Ishikawa (cell line): ENCODE data around the gene GALNT11.

ENCODE experiments used
- CEBPB ChIP-seq: IDR thresholded peaks from 2 replicates; pipeline ENCODE4 v1.6.1; 2012
- CREB1 ChIP-seq: IDR thresholded peaks from 2 replicates; pipeline ENCODE4 v1.6.1; 2012; ENCODE audit warnings: low read depth
- EP300 ChIP-seq: IDR thresholded peaks from 2 replicates; pipeline ENCODE4 v1.6.1; 2012; ENCODE audit warnings: borderline replicate concordance
- FOXM1 ChIP-seq: IDR thresholded peaks from 2 replicates; pipeline ENCODE4 v1.6.1; 2012; ENCODE audit warnings: low read depth, borderline replicate concordance
- MAX ChIP-seq: IDR thresholded peaks from 2 replicates; pipeline ENCODE4 v1.6.1; 2012
- NFIC ChIP-seq: IDR thresholded peaks from 2 replicates; pipeline ENCODE4 v1.6.1; 2012
- RAD21 ChIP-seq: IDR thresholded peaks from 2 replicates; pipeline ENCODE4 v1.6.1; 2012; ENCODE audit warnings: low read depth
- TAF1 ChIP-seq: IDR thresholded peaks from 2 replicates; pipeline ENCODE4 v1.6.1; 2012; ENCODE audit warnings: low read depth, mild to moderate bottlenecking
- TCF12 ChIP-seq: IDR thresholded peaks from 2 replicates; pipeline ENCODE4 v1.6.1; 2012; ENCODE audit warnings: low read depth
- TEAD4 ChIP-seq: IDR thresholded peaks from 2 replicates; pipeline ENCODE4 v1.6.1; 2012
- USF1 ChIP-seq: IDR thresholded peaks from 2 replicates; pipeline ENCODE4 v1.6.1; 2012
- YY1 ChIP-seq: IDR thresholded peaks from 2 replicates; pipeline ENCODE4 v1.6.1; 2012; ENCODE audit warnings: low read depth
- ZBTB7A ChIP-seq: IDR thresholded peaks from 2 replicates; pipeline ENCODE4 v1.6.1; 2012; ENCODE audit warnings: low read depth
- TF ChIP-seq, protein P1 (sequence below): IDR thresholded peaks from 2 replicates; pipeline ENCODE4 v1.6.1; 2012; ENCODE audit warnings: low read depth, mild to moderate bottlenecking

GRCh38 chr7:151981223-151981622 is 44.3 kb upstream of the GALNT11 start:
- TF ChIP-seq EP300 (no peak), ZBTB7A (no peak), RAD21 (no peak), YY1 (no peak), TCF12 (no peak), TAF1 (no peak), MAX (no peak), FOXM1 (no peak), TEAD4 (no peak), CREB1 (no peak), NFIC (no peak), USF1 (no peak), CEBPB (no peak)
- TF ChIP-seq, protein P1, sequence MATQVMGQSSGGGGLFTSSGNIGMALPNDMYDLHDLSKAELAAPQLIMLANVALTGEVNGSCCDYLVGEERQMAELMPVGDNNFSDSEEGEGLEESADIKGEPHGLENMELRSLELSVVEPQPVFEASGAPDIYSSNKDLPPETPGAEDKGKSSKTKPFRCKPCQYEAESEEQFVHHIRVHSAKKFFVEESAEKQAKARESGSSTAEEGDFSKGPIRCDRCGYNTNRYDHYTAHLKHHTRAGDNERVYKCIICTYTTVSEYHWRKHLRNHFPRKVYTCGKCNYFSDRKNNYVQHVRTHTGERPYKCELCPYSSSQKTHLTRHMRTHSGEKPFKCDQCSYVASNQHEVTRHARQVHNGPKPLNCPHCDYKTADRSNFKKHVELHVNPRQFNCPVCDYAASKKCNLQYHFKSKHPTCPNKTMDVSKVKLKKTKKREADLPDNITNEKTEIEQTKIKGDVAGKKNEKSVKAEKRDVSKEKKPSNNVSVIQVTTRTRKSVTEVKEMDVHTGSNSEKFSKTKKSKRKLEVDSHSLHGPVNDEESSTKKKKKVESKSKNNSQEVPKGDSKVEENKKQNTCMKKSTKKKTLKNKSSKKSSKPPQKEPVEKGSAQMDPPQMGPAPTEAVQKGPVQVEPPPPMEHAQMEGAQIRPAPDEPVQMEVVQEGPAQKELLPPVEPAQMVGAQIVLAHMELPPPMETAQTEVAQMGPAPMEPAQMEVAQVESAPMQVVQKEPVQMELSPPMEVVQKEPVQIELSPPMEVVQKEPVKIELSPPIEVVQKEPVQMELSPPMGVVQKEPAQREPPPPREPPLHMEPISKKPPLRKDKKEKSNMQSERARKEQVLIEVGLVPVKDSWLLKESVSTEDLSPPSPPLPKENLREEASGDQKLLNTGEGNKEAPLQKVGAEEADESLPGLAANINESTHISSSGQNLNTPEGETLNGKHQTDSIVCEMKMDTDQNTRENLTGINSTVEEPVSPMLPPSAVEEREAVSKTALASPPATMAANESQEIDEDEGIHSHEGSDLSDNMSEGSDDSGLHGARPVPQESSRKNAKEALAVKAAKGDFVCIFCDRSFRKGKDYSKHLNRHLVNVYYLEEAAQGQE, result no peak
